GM12892 (cell line): ENCODE measurements around the gene AOPEP.

ENCODE experiments used
- POLR2AphosphoS5 ChIP-seq: IDR thresholded peaks from 2 replicates; pipeline ENCODE4 v1.6.1; 2011; ENCODE audit warnings: low read depth, low read length, control low read depth
- TAF1 ChIP-seq: IDR thresholded peaks from 2 replicates; pipeline ENCODE4 v1.6.1; 2011; ENCODE audit warnings: low read depth, mild to moderate bottlenecking, control low read depth, low read length, borderline replicate concordance

DNA sequence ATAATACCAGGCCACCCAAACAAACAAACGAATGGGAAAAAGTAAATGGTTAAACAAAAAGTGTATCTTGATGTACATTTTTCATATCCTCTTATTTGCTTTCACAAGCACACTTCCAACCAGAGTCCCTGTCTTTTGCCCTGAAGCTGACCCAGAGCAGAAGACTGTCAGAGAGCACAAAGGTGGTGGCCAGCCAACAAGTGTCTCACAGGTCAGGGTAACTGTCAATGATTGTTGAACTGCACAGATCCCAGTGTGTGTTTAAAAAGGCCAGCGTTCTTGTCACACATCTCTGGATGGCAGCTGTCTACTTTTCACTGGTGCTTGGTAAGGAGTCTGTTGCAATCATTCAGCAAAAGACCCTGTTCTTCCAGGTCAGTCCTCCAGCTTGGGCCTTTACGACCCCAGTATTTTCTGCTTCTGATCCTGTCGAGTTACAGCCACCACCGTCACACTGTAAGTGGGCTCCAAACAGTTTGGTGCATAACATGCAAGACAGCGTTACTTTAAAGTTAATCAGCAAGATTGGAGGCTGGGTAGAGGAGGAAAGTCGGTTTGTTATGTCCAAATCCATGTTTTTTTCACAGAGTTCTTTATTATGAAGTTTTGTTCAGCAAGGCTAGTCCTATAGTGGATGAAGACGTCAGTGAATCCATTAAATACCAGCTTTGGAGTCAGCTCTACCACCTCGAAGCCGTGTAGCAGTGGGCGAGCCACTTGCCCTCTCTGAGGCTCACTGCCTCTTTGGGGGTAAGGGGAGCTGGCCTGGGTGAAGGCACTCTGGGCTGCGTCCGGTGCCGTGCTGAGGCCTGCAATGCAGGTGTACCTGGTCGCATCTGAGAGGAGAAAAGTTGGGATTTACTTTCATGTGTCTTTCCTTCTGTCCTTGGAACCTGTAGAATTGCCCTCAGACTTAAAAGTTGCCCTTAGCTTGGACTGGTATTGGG is 265.7 kb downstream of the AOPEP start:
- TF ChIP-seq POLR2AphosphoS5 = no peak
- TF ChIP-seq TAF1 = no peak
